Thyroid gland (tissue), 4 donors: Measurements from ENCODE around the gene FBXO31.

Source experiments
- POLR2A ChIP-seq, 2 donors: fragments of 450-650 bp; IDR thresholded peaks; one replicate each; pipeline ENCODE4 v1.6.1; 2017; ENCODE audit warnings: antibody characterized with exemption in 2 of 2, mild to moderate bottlenecking in 2 of 2, moderate library complexity in 1 of 2
- TF ChIP-seq, protein P1 (sequence below), 6 experiments: fragments of 200-600 bp in 3 of 6; fragments of 450-650 bp in 3 of 6; sonication (generic) in 3 of 6; IDR thresholded peaks; one replicate each; pipeline ENCODE4 v1.5.1; 2016 to 2019; ENCODE audit warnings: antibody characterized with exemption in 6 of 6, mild to moderate bottlenecking in 2 of 6, inconsistent platforms in 1 of 6, moderate library complexity in 1 of 6

DNA sequence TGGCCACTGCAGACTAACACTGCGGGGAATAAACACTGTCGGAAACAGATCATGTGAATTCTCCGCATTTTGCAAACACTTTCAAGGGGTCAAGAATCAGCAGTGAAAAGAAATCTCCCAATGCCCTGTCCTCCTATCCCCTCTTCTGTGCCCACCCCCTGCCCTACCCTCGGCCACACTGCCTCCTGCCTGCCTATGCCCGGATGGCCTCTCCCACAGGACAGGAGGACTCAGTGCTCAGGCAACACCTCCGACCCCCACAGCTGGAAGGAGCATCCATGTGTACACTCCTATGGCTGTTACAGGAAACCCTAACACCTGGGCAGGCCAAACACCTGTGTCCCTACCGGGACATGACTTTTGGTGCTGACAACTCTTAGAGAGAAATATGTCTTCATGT lies 24.5 kb downstream of the FBXO31 start:
- TF ChIP-seq, protein P1, sequence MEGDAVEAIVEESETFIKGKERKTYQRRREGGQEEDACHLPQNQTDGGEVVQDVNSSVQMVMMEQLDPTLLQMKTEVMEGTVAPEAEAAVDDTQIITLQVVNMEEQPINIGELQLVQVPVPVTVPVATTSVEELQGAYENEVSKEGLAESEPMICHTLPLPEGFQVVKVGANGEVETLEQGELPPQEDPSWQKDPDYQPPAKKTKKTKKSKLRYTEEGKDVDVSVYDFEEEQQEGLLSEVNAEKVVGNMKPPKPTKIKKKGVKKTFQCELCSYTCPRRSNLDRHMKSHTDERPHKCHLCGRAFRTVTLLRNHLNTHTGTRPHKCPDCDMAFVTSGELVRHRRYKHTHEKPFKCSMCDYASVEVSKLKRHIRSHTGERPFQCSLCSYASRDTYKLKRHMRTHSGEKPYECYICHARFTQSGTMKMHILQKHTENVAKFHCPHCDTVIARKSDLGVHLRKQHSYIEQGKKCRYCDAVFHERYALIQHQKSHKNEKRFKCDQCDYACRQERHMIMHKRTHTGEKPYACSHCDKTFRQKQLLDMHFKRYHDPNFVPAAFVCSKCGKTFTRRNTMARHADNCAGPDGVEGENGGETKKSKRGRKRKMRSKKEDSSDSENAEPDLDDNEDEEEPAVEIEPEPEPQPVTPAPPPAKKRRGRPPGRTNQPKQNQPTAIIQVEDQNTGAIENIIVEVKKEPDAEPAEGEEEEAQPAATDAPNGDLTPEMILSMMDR (IDR thresholded peaks at IDR 0.05), result no peak
- no peak for TF ChIP-seq POLR2A (IDR thresholded peaks at IDR 0.05)
